Gastroesophageal sphincter (tissue), 4 donors: ENCODE data around the gene MKRN2. TPM values are rescaled to one million over a fixed set of nuclear protein-coding genes. Genes with fewer than 3 reads are reported as not detected.

ENCODE experiments used
- ATAC-seq: fragments of 150-250 bp; one replicate; pipeline ENCODE4 v1.9.1; 2016; ENCODE audit warnings: mild to moderate bottlenecking, moderate library complexity
- H3K27ac ChIP-seq, 4 donors: fragments of 200-600 bp; sonication (generic) in 3 of 4; 1 replicate in 3 of 4; 2 replicates in 1 of 4; pipeline ENCODE4 v1.5.1; 2016 to 2019
- H3K27me3 ChIP-seq: fragments of 200-600 bp; sonication (generic); one replicate; pipeline ENCODE4 v1.5.1; 2019
- H3K36me3 ChIP-seq, 2 donors: fragments of 200-600 bp; sonication (generic); one replicate each; pipeline ENCODE4 v1.5.1; 2019; ENCODE audit warnings: control low read depth in 1 of 2
- H3K4me1 ChIP-seq, 3 donors: fragments of 200-600 bp; sonication (generic); 1 replicate in 2 of 3; 2 replicates in 1 of 3; pipeline ENCODE4 v1.5.1; 2016 to 2019; ENCODE audit warnings: control low read depth in 2 of 3
- H3K4me3 ChIP-seq, 2 donors: fragments of 200-600 bp; sonication (generic); one replicate each; pipeline ENCODE4 v1.5.1; 2019; ENCODE audit warnings: mild to moderate bottlenecking in 1 of 2, moderate library complexity in 1 of 2
- H3K9me3 ChIP-seq, 3 donors: fragments of 200-600 bp; sonication (generic); one replicate each; pipeline ENCODE4 v1.5.1; 2017 to 2019; ENCODE audit warnings: control low read depth in 2 of 3
- CTCF ChIP-seq, 4 experiments: fragments of 200-600 bp in 2 of 4; fragments of 450-650 bp in 2 of 4; sonication (generic) in 1 of 4; IDR thresholded peaks; one replicate each; pipeline ENCODE4 v1.5.1; 2017 to 2019; ENCODE audit warnings: antibody characterized with exemption in 4 of 4, mild to moderate bottlenecking in 2 of 4, moderate library complexity in 2 of 4
- EP300 ChIP-seq: sonication (generic); formaldehyde crosslinking; IDR thresholded peaks from one replicate; pipeline ENCODE4 v1.6.1; 2017; ENCODE audit warnings: antibody characterized with exemption, mild to moderate bottlenecking
- POLR2A ChIP-seq, 2 donors: fragments of 450-650 bp; IDR thresholded peaks; one replicate each; pipeline ENCODE4 v1.6.1; 2017; ENCODE audit warnings: antibody characterized with exemption in 2 of 2, mild to moderate bottlenecking in 2 of 2, moderate library complexity in 1 of 2
- POLR2AphosphoS5 ChIP-seq: sonication (generic); formaldehyde crosslinking; IDR thresholded peaks from one replicate; pipeline ENCODE4 v1.6.1; 2017; ENCODE audit warnings: antibody characterized with exemption
- WGBS, 2 donors: methylation state at CpG; one replicate each; pipeline ENCODE4 v1.1.5; 2018; ENCODE audit warnings: low coverage in 1 of 2; 5-methylcytosine and 5-hydroxymethylcytosine counted together
- total RNA-seq, 4 donors: library from RNA; depleted of rRNA; stranded (reverse); fragments of >200 nt; gene quantifications; one replicate each; pipeline ENCODE4 v1.1.0, GENCODE V29; 2016

The MKRN2 gene
- total RNA-seq, 4 donors from 2014 or later: 37.0 to 50.4 (median 38.3) TPM

- Histone ChIP-seq H3K27me3 (peaks cover 41% of the 10 kb centered on the region), H3K9me3 (no peaks in the 10 kb centered on the region), H3K4me1 (peaks cover 10 to 31% (median 14%) of the 10 kb centered on the region in 3 donors), H3K4me3 (peak overlapping the region; percentile 26 to 42), H3K36me3 (no peaks in the 10 kb centered on the region), H3K27ac (peak overlapping the region in 1 of 4 donors; percentile 42)
- 3 to 26% methylated on average over 10 to 16 of the region's 26 CpGs for WGBS, 2 donors
- TF ChIP-seq POLR2A (IDR thresholded peaks at IDR 0.05): no peak
- TF ChIP-seq EP300: no peak
- TF ChIP-seq CTCF (IDR thresholded peaks at IDR 0.05): no peak
- TF ChIP-seq POLR2AphosphoS5: no peak
- no peak for ATAC-seq
Observed at GRCh38 chr3:12553921-12554391, 2.9 kb upstream of the MKRN2 start.

- no peaks in the 10 kb centered on the region for H3K36me3 ChIP-seq
- H3K9me3 ChIP-seq: no peaks in the 10 kb centered on the region
- H3K4me1 ChIP-seq: peaks cover 11 to 55% (median 30%) of the 10 kb centered on the region in 3 donors
- peaks cover 36% of the 10 kb centered on the region for H3K27me3 ChIP-seq
- WGBS, 2 donors: 0 to 1% methylated on average over 8 of the region's 8 CpGs
- TF ChIP-seq POLR2AphosphoS5 (no peak), EP300 (no peak), POLR2A (IDR thresholded peaks at IDR 0.05) (no peak), CTCF (IDR thresholded peaks at IDR 0.05) (no peak)
- peak overlapping the region; percentile 13 to 97 (median 95) for H3K27ac ChIP-seq
- peak overlapping the region; percentile 84 to 95 for H3K4me3 ChIP-seq
- ATAC-seq: no peak
Observed at GRCh38 chr3:12556314-12556689, 585 bp upstream of the MKRN2 start.

- Histone ChIP-seq H3K4me1 (peaks cover 11 to 67% (median 30%) of the 10 kb centered on the region in 3 donors), H3K27ac (peak overlapping the region; percentile 93 to 97 (median 95)), H3K36me3 (no peaks in the 10 kb centered on the region)
Observed at GRCh38 chr3:12557473-12558100, 700 bp downstream of the MKRN2 start.

GRCh38 chr3:12558706-12559105 is 1.8 kb downstream of the MKRN2 start:
- no peak for ATAC-seq
- peaks cover 12% of the 10 kb centered on the region for H3K27me3 ChIP-seq
- no peaks in the 10 kb centered on the region for H3K36me3 ChIP-seq
- H3K4me1 ChIP-seq: peaks cover 11 to 74% (median 35%) of the 10 kb centered on the region in 3 donors
- WGBS, 2 donors: 69 to 71% methylated on average over 3 to 4 of the region's 4 CpGs
- H3K27ac ChIP-seq: no peak overlapping the region
- H3K9me3 ChIP-seq: no peaks in the 10 kb centered on the region
- peak overlapping the region in 1 of 2 donors; percentile 84 for H3K4me3 ChIP-seq
- TF ChIP-seq EP300 (no peak), CTCF (IDR thresholded peaks at IDR 0.05) (no peak), POLR2A (IDR thresholded peaks at IDR 0.05) (no peak), POLR2AphosphoS5 (no peak)

More at GRCh38 chr3:12557473-12558100, 700 bp downstream of the MKRN2 start:
- WGBS, 2 donors: 1 to 2% methylated on average over 16 to 17 of the region's 18 CpGs
- Histone ChIP-seq H3K27me3 (peaks cover 24% of the 10 kb centered on the region), H3K9me3 (no peaks in the 10 kb centered on the region), H3K4me3 (peak overlapping the region; percentile 84 to 95)
- TF ChIP-seq POLR2AphosphoS5 (no peak), CTCF (IDR thresholded peaks at IDR 0.05) (no peak), EP300 (no peak), POLR2A (IDR thresholded peaks at IDR 0.05) (no peak)
- ATAC-seq: no peak

GRCh38 chr3:12559520-12559919 is 2.6 kb downstream of the MKRN2 start:
- Histone ChIP-seq H3K9me3 (no peaks in the 10 kb centered on the region), H3K27ac (no peak overlapping the region), H3K27me3 (peaks cover 6% of the 10 kb centered on the region), H3K36me3 (no peaks in the 10 kb centered on the region), H3K4me1 (peaks cover 11 to 68% (median 35%) of the 10 kb centered on the region in 3 donors), H3K4me3 (no peak overlapping the region)
- TF ChIP-seq CTCF (IDR thresholded peaks at IDR 0.05) (no peak), POLR2AphosphoS5 (no peak), EP300 (no peak), POLR2A (IDR thresholded peaks at IDR 0.05) (no peak)
- no peak for ATAC-seq
- WGBS, 2 donors: 69 to 87% methylated on average over 2 to 3 of the region's 3 CpGs
